HG02642 (cell line): ENCODE data around the gene MTA1.

ENCODE experiments used
- ATAC-seq: cut with Tn5 transposase; IDR thresholded peaks from one replicate; pipeline ENCODE4 v1.9.1; 2021; ENCODE audit warnings: mild to moderate bottlenecking; ENCODE audit not compliant: unreplicated experiment, poor library complexity

MTA1 gene

DNA sequence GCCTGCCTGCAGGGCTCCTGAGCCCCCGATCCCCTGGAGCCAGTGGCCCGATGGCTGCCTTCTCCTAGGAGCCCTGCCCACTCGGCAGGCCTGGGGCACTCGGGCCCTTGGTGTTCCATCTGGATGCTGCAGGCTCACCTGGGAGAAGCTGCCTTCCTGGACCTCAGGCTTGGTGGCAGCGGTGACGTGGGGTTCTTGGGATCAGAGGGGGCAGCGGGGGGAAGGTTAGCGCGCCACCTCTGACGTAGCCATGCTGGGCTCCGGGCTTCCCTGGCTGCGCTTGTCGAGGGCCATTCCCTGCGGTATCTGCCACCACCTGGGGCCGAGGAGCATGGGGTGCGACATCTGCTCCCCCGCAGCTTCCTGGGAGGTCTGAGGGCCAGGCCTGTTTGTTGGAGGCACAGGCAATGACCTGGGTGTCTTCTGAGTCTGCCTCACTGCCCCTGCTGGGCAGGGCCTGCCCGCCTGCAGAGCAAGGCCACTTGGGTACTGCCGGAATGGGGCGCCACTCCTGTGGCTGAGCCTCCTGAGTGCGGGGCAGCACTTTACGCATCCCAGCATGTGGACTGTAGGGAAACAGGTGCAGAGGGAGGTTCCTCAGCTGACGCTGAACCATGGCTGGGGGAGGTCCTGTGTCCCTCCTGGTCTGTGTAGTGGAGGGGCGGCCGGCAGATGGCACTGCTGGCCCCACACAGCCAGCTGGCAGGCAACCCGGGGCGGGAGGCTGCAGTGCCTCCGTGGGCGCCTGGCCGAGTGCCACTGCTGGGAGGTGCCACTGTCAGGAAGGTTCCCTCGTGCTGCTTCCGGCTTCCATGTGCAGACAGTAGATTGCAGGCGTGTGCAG is 20.3 kb downstream of the MTA1 start:
- ATAC-seq, result no peak

DNA sequence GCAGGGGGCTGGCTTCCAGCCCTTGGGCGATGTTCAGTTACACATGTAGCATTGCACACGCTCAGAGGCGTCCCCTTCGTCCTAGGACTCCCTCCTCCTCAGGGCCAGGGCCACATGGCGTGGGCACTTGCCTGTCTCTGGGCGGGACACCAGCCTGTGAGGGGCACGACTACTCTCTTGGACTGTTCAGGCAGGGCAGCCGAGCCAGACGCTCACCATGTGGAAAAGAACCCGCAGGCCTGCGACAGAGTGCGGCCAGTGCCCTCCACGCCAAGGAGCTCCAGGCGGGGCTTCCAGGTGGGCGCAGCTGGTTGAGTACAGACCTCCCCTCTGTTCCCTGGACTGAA is 20.9 kb downstream of the MTA1 start:
- ATAC-seq, result no peak

DNA sequence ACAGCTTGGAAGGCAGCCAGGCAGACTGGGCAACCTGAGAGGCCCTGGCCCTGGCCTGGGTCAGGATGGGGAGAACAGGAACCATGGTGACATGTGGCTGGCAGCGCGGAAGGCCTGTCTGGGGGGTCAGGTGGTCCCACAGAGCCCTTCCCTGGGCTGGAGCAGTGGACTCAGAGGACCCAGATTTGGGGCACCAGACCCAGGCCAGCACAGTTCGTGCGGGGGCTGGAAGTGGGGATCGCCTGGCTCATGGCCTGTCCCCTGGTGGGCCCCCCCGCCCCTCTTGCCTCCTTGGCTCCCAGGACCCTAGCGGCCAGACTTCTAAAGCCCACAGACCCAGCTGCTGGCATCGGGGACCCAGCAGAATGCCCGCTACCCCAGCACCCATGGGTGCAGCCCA is 21.4 kb downstream of the MTA1 start:
- no peak for ATAC-seq

DNA sequence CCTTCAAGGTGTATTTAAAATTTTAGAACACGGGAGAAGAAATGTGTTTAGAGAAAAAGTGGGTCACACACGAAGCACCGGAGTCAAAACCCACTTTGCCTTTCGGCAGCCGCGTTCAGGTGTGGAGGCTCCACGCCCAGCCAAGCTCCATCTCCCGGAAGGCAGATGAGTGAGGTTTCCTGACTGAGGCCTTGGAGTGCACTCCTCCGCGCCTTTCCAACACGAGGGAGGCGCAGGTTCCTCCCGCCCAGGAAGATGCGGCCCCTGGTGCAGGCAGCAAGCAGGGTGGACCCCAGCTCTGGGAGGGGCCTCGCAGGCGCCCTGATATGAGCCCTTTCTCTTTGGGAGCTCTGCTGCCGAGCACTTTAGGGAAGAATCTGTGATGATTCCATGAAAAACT is 22.5 kb downstream of the MTA1 start:
- ATAC-seq, result no peak

DNA sequence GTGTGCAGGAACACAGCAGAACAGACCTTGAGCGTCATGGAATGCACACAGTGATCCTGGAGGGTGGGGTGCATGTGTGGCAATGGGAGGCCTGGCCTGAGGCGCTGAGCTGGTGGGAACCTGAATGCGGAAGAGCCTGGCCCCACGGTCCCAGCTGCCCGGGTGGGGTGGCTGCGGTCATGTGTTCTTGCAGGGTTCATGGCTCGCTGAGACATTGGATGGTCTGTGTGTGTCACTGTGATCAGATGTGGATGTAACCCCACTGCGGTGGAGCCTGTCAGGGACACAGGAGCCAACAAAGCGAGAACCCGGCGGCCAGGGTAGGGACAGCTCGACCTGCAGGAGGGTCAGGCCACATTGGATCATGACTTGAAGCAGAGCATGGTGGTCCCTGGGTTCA is 23.2 kb downstream of the MTA1 start:
- no peak for ATAC-seq

DNA sequence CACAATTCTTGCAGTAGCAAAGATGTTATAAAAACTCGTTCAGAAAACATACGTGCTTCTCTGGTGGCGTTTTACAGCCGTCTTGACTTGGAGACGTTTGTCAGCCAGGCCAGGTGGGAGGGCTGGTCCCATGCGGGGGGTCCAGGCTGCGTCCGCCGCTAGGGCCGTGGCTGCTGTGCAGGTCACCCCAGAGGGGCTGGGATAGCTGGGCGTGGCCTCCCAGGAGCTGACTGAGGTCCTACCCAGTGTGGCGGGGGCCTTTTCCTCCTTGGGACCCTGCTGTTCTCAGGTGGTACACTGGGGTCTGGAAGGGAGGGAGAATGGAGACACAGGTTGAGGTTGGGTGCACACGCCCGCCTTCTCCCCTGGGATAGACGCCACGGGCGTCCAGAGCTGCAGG is 25.2 kb downstream of the MTA1 start:
- ATAC-seq, result no peak

DNA sequence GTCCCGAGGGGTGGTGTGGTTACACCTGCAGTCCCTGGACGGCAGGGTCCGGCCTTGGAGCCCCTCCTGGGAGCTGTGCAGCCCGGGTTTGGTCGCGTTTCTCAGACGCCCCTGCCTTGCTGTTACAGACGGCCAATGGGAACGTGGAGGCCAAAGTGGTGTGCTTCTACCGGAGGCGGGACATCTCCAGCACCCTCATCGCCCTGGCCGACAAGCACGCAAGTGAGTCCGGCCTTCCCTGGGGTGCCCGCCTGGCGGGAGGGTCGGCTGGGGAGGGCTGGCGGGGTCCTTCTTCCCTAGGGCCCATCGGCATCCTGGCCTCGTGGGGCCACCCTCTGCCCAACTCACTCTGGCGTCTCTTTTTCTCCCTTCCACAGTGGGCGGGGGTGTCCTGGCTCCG is 25.7 kb downstream of the MTA1 start:
- ATAC-seq, result no peak

DNA sequence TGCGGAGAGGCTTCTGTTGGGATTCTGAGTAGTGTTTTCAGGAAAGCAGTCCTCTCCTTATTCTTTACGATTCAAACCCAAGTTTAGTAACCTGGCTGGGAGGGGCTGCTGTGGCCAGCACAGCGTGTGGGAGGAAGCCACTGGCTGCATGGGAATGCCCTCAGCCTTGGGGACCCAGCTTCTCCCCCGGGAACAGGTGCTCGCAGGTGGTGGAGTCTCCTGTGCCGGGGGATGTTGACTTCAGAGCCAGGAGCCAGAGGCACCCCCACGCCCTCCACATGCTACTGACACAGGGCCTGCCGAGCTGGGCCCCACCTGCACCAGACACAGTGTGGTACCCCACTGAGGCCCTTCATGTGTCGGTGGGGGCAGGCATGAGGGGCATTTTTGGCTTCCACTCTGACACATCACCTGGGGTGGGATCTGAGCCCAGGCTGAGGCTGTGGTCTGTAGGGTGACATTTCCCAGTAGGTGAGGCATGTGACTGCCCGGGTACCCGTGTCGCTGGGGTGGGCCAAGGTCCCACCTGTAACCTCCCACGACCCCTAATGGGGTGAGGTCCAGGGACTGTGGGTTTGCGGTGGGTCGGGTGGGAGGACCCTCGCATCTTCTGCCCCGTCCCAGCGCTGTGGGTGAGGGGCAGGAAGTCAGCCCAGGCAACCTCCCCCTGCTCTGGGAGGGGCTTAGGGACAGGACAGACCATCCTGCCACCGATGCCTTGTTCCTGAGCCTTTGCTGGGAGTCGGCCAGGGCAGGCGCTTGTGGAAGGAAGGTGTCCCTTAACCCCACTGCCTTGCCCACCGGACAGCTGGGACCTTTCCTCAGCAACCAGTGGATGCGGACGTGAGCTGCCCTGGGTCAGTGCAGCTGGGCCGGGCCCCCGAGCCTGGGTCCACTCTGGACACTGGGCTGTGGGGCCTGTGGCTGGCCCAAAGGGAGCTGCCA is 26.5 kb downstream of the MTA1 start:
- ATAC-seq, result no peak

DNA sequence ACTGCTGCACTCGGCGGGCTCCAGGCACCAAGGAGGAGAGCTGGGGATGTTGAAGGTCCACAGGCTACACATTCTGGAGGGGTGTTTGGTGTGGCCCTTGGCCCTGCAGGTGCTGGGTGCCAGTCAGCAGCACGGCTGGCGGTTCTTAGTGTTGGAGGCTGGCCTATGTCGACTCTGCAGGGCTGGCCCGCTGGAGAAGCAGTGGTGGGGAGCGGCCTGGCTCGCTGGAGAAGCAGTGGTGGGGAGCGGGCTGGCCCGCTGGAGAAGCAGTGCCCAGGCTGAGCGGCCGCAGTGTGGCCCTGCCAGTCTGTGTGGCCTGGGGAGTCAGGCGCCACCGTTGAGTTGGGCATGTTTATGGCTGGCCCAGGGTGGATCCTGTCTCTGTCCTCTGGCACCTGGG is 27.3 kb downstream of the MTA1 start:
- ATAC-seq, result no peak

DNA sequence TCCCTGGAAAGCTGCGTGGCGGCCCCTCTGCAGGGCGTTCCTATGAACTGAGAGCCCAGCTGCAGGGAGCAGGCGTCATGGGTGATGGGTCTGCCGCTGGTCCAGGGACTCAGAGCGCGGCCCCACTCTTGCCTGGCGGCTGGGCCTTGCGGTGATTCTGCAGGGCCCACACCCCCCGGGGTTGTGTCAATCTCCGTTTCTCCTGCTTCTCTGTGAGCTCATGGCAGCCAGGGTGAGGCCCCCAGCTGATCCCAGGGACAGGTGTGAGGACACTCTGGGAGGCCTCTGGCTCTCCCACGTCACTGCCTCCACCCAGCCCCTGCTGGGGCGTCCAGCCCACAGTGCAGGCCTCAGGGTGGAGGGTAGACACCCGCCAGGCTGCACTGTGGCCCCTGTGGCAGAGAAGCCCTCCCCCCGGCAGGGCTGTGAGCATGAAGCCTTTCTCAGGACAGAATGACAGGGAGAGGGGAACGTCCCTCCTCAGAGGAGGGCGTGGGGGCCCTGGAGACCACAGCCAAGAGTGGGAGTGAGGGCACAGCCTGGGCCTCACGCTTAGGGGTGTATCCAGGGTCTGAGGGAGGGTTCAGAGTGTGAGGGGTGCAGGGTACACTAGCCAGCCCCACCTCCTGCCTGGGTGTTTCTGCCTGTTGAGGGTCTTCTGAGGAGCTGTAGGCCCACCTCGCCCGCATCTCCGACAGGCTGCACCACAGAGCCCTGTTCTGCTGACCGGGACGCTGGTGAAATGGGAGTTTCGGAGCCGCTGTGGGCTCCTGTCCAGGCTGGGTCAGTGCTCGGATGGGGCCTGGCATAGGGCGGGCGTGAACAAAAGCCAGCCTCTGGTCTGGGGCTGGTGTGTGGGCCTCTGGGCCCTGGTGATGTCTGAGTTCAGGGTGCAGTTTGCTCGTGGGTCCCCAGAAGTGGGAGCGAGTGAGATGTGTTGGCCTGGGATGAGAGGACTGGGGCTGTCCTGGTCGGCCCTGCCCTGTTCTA is 28.3 kb downstream of the MTA1 start:
- no peak for ATAC-seq

DNA sequence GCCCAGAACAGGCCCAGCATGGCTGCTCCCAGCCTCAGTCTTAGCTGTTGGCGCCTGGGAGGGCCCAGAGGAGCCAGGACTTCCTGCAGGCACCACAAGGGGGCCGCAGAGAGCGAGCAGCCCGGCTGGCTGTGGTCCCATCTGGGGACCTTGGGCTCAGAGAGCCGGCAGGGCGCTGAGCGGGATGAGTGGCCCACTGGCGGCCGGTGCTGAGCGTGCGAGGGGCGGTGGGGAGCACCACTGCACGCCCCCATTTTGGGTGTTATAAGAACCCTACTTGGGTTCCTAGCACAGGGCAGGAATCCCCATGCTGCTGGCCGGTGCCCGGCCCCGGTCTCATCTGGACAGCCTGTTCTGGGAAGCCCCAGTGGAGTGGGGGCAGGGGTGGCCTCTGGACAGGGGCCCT is 29.1 kb downstream of the MTA1 start:
- no peak for ATAC-seq

DNA sequence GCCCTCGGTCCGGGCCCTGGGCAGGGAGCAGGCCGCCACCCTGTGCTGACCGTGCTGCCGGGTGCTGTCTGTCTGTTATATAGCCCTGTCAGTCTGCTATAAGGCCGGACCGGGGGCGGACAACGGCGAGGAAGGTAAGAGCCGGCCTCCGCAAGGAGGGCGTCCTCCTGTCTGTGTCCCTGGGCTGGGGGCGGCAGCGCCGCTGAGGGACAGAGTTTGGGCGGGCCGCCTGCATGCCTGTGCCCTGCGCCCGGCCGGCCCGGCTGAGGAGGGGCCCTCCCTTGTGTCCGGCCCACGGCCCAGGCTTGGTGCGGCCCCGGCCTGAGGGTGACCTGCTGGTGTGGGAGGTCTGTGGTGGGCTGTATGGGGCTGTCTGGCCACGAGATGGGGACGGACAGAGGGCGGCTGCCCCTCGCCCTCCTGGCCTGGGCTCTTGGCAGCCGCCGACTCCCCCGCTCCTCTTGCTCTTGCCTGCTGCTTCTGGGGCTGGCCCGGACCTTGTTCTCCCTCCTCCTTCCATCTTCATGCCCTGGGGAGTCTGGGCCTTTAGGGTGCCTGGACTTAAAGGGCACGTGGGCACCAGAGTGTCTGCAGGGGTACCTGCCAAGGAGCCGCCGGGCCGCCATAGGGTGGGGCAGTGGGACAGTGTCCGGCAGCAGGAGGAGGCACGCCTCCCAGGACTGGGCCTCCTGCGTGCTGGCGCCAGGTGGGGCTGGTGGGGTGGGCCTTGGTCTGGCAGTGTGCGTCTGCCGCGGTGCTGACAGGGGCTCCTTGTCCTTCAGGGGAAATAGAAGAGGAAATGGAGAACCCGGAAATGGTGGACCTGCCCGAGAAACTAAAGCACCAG is 29.9 kb downstream of the MTA1 start:
- ATAC-seq, result no peak

DNA sequence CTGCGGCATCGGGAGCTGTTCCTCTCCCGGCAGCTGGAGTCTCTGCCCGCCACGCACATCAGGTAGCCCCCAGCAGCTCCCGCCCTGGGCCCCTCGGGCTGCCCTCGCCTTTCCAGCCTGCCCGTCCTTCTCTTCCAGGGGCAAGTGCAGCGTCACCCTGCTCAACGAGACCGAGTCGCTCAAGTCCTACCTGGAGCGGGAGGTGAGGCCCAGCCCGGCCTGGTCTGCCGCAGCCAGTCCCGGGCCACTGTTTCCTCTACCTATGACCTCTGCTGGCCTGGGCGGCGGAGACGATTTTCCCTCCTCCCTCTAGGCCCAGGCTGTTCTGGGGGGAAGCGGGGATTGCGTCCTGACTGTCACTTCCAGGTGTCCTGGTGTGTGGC is 30.5 kb downstream of the MTA1 start:
- no peak for ATAC-seq

DNA sequence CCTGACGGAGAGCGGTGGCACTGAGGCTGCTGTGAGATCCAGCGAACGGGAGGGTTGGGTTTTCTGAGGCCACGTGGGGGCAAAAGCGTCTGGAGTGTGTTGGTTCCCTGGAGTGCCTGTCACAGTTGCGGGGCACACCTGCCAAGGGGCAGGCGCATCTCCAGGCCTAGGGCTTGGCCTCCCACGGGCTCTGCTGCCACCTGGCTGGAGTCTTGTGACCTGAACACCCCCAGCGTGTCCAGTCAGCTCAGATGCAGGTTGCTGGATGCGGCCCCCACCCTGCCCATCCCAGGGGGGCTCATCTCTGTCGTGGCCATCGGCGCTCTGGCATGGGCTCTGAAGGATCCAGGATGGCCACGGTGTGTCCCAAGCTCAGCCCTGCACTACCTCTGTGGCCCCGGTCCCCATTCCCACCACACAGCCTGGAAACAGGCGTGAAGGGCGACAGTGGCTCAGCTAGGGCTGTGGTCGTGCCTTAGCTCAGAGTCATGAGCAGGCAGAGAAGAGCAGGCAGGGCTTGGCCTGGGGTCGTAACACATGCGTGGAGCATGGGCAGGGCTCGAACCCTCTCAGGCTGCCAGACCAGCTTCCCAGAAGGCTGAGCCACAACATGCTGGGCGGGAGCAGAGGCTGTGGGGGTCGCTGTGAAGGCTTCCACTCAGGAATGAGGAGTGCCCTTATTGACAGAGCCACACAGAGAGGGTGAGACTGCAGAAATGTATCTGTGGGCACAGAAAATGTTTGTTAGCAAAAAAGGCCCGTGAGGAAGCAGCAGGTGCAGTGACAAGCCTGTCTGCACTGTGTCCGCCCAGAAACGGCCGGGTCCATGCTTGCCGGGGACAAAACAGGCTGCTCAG is 31.5 kb downstream of the MTA1 start:
- no peak for ATAC-seq

DNA sequence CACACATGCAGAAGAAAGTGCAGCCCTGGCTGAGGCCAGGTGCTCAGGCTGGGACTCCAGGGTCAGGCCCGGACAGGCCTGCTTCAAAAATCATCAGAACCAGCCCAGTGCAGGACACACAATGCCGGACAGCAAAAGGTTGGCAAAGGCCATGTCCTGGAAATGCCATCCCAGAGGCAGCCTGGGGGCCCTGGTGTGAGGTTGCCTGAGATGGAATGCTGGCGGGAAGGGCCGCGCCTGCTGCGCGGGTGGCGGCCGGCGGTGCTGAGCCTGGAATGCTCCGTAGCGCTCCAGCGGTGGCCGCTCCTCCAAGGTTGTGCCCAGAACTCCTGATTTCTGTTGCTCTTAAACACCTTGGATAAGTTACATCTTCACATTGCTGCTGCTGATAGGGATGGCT is 33.3 kb downstream of the MTA1 start:
- ATAC-seq, result no peak

DNA sequence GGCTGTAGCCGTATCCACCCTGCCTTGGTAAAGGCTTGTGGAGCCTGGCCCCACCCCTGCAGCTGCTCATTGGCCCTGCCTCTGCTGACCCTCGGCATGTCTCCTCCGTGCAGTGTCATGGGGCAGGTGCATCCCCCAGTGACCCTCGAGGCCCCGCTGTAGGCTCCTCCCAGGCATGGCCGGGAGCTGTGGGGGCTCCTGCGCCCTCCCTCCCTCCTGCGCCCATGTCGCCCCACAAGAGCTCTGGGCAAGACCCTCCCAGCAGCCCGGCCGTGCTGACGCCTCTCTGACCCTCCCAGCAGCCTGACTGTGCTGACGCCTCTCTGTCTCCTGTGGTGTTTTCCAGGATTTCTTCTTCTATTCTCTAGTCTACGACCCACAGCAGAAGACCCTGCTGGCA is 34.2 kb downstream of the MTA1 start:
- ATAC-seq, result no peak

DNA sequence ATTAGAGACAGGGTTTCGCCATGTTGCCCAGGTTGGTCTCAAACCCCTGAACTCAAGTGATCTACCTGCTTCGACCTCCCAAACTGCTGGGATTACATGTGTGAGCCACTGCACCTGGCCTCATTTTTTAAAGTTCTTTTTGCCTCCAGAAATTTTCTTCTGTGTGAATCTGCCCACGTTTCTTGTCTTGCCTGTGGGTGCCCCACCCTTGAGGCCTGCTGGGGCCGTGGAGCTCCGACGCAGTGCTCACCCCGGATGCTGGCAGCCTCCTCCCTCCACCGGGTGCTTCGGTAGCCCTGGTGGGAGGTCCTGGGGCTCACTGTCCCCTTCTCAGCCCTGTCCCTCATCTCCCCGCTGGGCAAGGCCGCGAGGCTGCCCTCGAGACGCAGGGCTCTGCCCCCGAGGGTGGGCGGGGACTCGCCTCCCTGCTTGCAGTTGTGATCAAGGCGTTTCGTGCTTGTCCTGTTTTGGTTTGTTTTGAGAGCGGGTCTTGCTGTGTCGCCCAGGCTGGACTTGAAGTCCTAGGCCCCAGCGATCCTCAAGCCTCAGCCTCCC is 35.5 kb downstream of the MTA1 start:
- ATAC-seq, result no peak
